ENCODE measurements around the gene GNRHR.

Gene GNRHR

GRCh38 chr4:67712650-67713528 lies 41.3 kb downstream of the GNRHR start:
- TF ChIP-seq FOXM1 (IDR thresholded peaks at IDR 0.05; ENCODE audit: borderline replicate concordance, low read depth) = no peak
- TF ChIP-seq CEBPB (IDR thresholded peaks at IDR 0.05) = no peak
- TF ChIP-seq REST (IDR thresholded peaks at IDR 0.05; ENCODE audit: low read depth) = no peak
- TF ChIP-seq EP300 (IDR thresholded peaks at IDR 0.05; ENCODE audit: borderline replicate concordance) = no peak
- no peak for TF ChIP-seq YY1 (IDR thresholded peaks at IDR 0.05; ENCODE audit: low read depth)
- TF ChIP-seq TCF12 (IDR thresholded peaks at IDR 0.05; ENCODE audit: low read depth) = no peak
- no peak for TF ChIP-seq TAF1 (IDR thresholded peaks at IDR 0.05; ENCODE audit: low read depth)
- TF ChIP-seq RAD21 (IDR thresholded peaks at IDR 0.05; ENCODE audit: low read depth) = no peak
- TF ChIP-seq NFIC (IDR thresholded peaks at IDR 0.05) = no peak
- no peak for TF ChIP-seq ZBTB7A (IDR thresholded peaks at IDR 0.05; ENCODE audit: low read depth)

- TF ChIP-seq TCF12 (IDR thresholded peaks at IDR 0.05; ENCODE audit: low read depth) = no peak
- no peak for TF ChIP-seq EP300 (IDR thresholded peaks at IDR 0.05; ENCODE audit: borderline replicate concordance)
- TF ChIP-seq NFIC (IDR thresholded peaks at IDR 0.05) = no peak
- no peak for TF ChIP-seq RAD21 (IDR thresholded peaks at IDR 0.05; ENCODE audit: low read depth)
- TF ChIP-seq ZBTB7A (IDR thresholded peaks at IDR 0.05; ENCODE audit: low read depth) = no peak
- TF ChIP-seq, protein P1, sequence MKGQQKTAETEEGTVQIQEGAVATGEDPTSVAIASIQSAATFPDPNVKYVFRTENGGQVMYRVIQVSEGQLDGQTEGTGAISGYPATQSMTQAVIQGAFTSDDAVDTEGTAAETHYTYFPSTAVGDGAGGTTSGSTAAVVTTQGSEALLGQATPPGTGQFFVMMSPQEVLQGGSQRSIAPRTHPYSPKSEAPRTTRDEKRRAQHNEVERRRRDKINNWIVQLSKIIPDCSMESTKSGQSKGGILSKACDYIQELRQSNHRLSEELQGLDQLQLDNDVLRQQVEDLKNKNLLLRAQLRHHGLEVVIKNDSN (IDR thresholded peaks at IDR 0.05) = no peak
- no peak for TF ChIP-seq CEBPB (IDR thresholded peaks at IDR 0.05)
- TF ChIP-seq, protein P2, sequence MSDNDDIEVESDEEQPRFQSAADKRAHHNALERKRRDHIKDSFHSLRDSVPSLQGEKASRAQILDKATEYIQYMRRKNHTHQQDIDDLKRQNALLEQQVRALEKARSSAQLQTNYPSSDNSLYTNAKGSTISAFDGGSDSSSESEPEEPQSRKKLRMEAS (IDR thresholded peaks at IDR 0.05) = no peak
- TF ChIP-seq FOXM1 (IDR thresholded peaks at IDR 0.05; ENCODE audit: borderline replicate concordance, low read depth) = no peak
- TF ChIP-seq REST (IDR thresholded peaks at IDR 0.05; ENCODE audit: low read depth) = no peak
- TF ChIP-seq CREB1 (IDR thresholded peaks at IDR 0.05; ENCODE audit: low read depth) = no peak
Measured at GRCh38 chr4:67712000-67712625, 42.1 kb downstream of the GNRHR start.

- TF ChIP-seq CEBPB (IDR thresholded peaks at IDR 0.05) (no peak), CREB1 (IDR thresholded peaks at IDR 0.05; ENCODE audit: low read depth) (no peak), FOXM1 (IDR thresholded peaks at IDR 0.05; ENCODE audit: borderline replicate concordance, low read depth) (no peak), TCF12 (IDR thresholded peaks at IDR 0.05; ENCODE audit: low read depth) (no peak), NFIC (IDR thresholded peaks at IDR 0.05) (no peak), TAF1 (IDR thresholded peaks at IDR 0.05; ENCODE audit: low read depth) (no peak), RAD21 (IDR thresholded peaks at IDR 0.05; ENCODE audit: low read depth) (no peak), EGR1 (IDR thresholded peaks at IDR 0.05) (no peak), ZBTB7A (IDR thresholded peaks at IDR 0.05; ENCODE audit: low read depth) (no peak), TEAD4 (IDR thresholded peaks at IDR 0.05) (no peak), EP300 (IDR thresholded peaks at IDR 0.05; ENCODE audit: borderline replicate concordance) (no peak)
- TF ChIP-seq, protein P2 (IDR thresholded peaks at IDR 0.05) = no peak
Measured at GRCh38 chr4:67704843-67705242, 49.3 kb downstream of the GNRHR start.

GRCh38 chr4:67702166-67702565 lies 52.0 kb downstream of the GNRHR start:
- TF ChIP-seq NFIC (IDR thresholded peaks at IDR 0.05) (no peak), REST (IDR thresholded peaks at IDR 0.05; ENCODE audit: low read depth) (no peak), TCF12 (IDR thresholded peaks at IDR 0.05; ENCODE audit: low read depth) (no peak), TEAD4 (IDR thresholded peaks at IDR 0.05) (no peak), CEBPB (IDR thresholded peaks at IDR 0.05) (no peak)

All from Ishikawa (cell line).